Mammary epithelial cell (primary cell): ENCODE measurements around the gene DEFB129.

Experiments
- EZH2 ChIP-seq: IDR thresholded peaks from 2 replicates; pipeline ENCODE4 v1.6.1; 2012; ENCODE audit warnings: low read length, inconsistent platforms, borderline replicate concordance
- TF ChIP-seq, protein P1 (sequence below), 2 donors: IDR thresholded peaks in 1 of 2; conservative IDR thresholded peaks in 1 of 2; 2 replicates each; pipeline ENCODE4 v1.5.1; 2011 to 2012; ENCODE audit warnings: inconsistent platforms in 2 of 2, low read length in 2 of 2, mild to moderate bottlenecking in 2 of 2, control low read depth in 1 of 2, low read depth in 1 of 2; ENCODE audit not compliant: insufficient read depth in 1 of 2; ENCODE audit errors: extremely low read depth in 1 of 2

DNA sequence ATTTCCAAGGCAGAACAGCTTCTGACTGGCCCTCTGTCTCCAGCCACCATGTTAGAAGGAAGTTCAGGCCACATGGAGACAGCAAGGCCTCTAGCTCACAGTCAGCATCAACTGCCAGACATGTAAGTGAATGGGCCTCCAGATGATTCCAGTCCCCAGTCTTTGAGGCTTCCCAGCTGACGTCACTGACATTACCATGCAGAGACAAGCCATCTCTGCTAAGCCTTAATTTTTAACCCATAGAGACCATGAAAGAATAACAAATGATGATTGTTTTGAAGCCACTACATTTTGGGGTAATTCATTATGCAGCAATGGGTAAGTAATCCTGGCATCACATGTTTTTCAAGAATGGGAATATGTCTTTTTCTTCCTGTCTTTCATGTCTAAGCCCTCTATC is 11.3 kb upstream of the DEFB129 start:
- TF ChIP-seq, protein P1, sequence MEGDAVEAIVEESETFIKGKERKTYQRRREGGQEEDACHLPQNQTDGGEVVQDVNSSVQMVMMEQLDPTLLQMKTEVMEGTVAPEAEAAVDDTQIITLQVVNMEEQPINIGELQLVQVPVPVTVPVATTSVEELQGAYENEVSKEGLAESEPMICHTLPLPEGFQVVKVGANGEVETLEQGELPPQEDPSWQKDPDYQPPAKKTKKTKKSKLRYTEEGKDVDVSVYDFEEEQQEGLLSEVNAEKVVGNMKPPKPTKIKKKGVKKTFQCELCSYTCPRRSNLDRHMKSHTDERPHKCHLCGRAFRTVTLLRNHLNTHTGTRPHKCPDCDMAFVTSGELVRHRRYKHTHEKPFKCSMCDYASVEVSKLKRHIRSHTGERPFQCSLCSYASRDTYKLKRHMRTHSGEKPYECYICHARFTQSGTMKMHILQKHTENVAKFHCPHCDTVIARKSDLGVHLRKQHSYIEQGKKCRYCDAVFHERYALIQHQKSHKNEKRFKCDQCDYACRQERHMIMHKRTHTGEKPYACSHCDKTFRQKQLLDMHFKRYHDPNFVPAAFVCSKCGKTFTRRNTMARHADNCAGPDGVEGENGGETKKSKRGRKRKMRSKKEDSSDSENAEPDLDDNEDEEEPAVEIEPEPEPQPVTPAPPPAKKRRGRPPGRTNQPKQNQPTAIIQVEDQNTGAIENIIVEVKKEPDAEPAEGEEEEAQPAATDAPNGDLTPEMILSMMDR (conservative IDR thresholded peaks at IDR 0.05 in 1 of 2, IDR thresholded peaks at IDR 0.05 in 1 of 2; ENCODE audit: extremely low read depth in 1 of 2, insufficient read depth in 1 of 2, low read depth in 1 of 2, low read length in 2 of 2) = no peak
- TF ChIP-seq EZH2 = no peak
